Measurements from ENCODE around the gene DNAL4. TPM values are rescaled to one million over a fixed set of nuclear protein-coding genes. Genes with fewer than 3 reads are reported as not detected.

The DNAL4 gene
- total RNA-seq, 6 donors from 2014 or later = 14.7 to 23.7 (median 20.2) TPM

DNA sequence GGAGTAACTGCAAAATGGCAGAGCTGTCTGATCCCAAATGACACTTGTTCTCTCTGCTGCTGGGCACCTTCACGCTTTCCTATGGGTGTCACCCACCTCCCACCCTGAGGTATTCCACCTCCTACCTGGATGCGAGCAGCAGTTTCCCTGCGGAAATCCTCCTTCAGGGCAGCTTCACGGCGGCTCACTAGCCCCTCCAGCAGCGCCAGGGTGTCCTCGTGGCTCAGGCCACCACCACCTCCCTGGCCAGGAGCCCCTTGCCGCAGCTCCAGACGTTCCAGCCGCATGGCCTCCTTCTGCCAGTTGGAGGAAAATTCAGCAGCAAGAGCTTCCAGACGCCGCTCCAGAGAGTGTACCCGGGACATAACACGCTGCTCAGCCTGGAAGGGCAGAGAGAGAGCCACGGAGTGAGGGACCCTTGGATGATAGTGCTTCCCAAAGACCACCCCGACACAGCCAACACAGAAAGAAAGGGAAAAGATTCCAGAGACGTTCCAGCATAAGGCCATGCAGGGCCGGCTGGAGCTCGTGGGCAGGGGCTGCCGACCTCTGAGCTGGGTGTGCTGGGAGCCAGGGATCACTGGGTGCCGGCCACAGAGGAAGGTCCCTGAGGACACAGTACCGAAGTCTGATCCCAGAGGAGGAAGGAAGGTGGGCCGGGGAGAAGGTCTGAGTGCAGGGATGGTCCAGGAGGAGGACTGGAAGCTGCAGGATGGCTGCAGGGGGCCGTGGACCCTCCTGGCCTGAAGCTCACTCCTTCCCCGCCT, 51.6 kb downstream of the DNAL4 start:
- H3K4me3 ChIP-seq = no peak overlapping the region
- H3K27me3 ChIP-seq = no peaks in the 10 kb centered on the region
- no peaks in the 10 kb centered on the region for H3K9me3 ChIP-seq
- DNase-seq (no peak), ATAC-seq (ENCODE audit: low FRiP score in 2 of 2) (no peak)
- H3K27ac ChIP-seq = no peak overlapping the region
- WGBS, 2 donors = 95 to 96% methylated on average over 20 to 25 of the region's 25 CpGs
- H3K4me1 ChIP-seq = no peaks in the 10 kb centered on the region
- TF ChIP-seq, protein P1, sequence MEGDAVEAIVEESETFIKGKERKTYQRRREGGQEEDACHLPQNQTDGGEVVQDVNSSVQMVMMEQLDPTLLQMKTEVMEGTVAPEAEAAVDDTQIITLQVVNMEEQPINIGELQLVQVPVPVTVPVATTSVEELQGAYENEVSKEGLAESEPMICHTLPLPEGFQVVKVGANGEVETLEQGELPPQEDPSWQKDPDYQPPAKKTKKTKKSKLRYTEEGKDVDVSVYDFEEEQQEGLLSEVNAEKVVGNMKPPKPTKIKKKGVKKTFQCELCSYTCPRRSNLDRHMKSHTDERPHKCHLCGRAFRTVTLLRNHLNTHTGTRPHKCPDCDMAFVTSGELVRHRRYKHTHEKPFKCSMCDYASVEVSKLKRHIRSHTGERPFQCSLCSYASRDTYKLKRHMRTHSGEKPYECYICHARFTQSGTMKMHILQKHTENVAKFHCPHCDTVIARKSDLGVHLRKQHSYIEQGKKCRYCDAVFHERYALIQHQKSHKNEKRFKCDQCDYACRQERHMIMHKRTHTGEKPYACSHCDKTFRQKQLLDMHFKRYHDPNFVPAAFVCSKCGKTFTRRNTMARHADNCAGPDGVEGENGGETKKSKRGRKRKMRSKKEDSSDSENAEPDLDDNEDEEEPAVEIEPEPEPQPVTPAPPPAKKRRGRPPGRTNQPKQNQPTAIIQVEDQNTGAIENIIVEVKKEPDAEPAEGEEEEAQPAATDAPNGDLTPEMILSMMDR (IDR thresholded peaks at IDR 0.05) = no peak
- TF ChIP-seq EP300 (IDR thresholded peaks at IDR 0.05) (no peak), POLR2AphosphoS5 (IDR thresholded peaks at IDR 0.05) (no peak), POLR2A (IDR thresholded peaks at IDR 0.05) (no peak)
- peaks cover 84 to 100% (median 99%) of the 10 kb centered on the region in 4 donors for H3K36me3 ChIP-seq

DNA sequence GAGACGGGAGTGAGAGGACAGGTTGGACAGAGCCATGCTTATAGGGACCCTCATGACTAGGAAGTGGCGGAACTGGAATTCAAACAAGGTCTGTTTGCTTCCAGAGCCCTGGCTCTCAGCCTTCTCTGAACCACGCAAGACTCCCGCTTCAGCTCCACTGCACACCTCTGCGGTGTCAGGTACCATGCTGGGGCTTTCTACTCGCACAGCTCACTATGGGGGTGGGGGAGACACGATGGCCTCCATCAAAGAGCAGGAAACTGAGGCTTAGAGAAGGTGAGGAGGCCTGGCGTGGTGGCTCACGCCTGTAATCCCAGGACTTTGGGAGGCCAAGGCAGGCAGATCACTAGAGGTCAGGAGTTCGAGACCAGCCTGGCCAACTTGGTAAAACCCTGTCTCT, 52.4 kb downstream of the DNAL4 start:
- no peaks in the 10 kb centered on the region for H3K27me3 ChIP-seq
- TF ChIP-seq POLR2AphosphoS5 (IDR thresholded peaks at IDR 0.05) (no peak), POLR2A (IDR thresholded peaks at IDR 0.05) (no peak), EP300 (IDR thresholded peaks at IDR 0.05) (no peak)
- TF ChIP-seq, protein P1 (IDR thresholded peaks at IDR 0.05) = no peak
- ATAC-seq (ENCODE audit: low FRiP score in 2 of 2) (no peak), DNase-seq (no peak)
- no peak overlapping the region for H3K27ac ChIP-seq
- H3K9me3 ChIP-seq = no peaks in the 10 kb centered on the region
- no peak overlapping the region for H3K4me3 ChIP-seq
- 94 to 100% methylated on average over 6 to 10 of the region's 10 CpGs for WGBS, 2 donors
- peaks cover 81 to 100% (median 99%) of the 10 kb centered on the region in 4 donors for H3K36me3 ChIP-seq
- no peaks in the 10 kb centered on the region for H3K4me1 ChIP-seq

DNA sequence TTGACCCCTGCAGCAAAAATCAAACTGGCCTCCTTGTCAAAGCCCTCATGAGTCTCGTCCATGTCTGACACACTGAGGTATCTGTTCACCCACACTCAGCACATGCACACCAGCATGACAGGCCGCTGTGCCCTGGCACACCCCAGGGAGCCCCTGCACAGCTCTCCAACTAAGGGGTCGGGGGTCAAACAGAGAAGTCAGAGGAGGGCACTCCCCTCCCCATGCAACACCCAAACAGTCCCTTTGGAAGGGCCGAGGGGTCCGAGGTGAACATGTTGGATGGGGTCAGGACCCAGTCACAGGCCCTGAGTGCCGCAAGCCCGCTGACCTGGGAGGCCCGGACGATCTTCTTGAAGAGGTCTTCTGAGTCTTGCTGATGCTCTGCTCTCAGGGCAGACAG, 52.8 kb downstream of the DNAL4 start:
- no peak for ATAC-seq (ENCODE audit: low FRiP score in 2 of 2)
- H3K27ac ChIP-seq = peak overlapping the region in 2 of 4 donors; percentile 0 to 34
- H3K4me3 ChIP-seq = no peak overlapping the region
- TF ChIP-seq EP300 (IDR thresholded peaks at IDR 0.05) (no peak), POLR2A (IDR thresholded peaks at IDR 0.05) (no peak), POLR2AphosphoS5 (IDR thresholded peaks at IDR 0.05) (no peak)
- TF ChIP-seq, protein P1 (IDR thresholded peaks at IDR 0.05) = no peak
- no peak for DNase-seq
- peaks cover 0 to 1% (median 0%) of the 10 kb centered on the region in 4 donors for H3K4me1 ChIP-seq
- peaks cover 79 to 100% (median 99%) of the 10 kb centered on the region in 4 donors for H3K36me3 ChIP-seq
- no peaks in the 10 kb centered on the region for H3K9me3 ChIP-seq
- WGBS, 2 donors = 87 to 92% methylated on average over 3 to 9 of the region's 9 CpGs
- no peaks in the 10 kb centered on the region for H3K27me3 ChIP-seq

DNA sequence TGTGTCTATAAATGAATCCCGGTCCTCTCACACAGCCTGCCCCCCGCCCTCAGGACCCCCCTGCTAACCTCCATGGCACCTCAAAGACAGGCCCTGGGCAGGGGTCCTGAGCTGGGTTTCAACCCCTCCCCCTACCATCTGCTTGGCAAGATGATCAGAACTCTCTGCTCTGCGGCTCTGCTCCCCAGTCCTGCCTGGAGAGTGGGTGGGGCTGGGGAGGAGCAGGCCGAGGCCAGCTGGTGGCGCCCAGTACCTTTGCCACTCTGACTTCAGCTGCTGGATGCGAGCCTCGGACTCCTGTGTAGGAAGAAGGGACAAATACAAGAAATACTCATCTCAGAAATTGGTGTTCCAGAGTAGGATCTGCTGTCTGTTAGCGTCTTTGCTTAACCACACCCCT, 53.2 kb downstream of the DNAL4 start:
- no peaks in the 10 kb centered on the region for H3K27me3 ChIP-seq
- H3K36me3 ChIP-seq = peaks cover 76 to 100% (median 99%) of the 10 kb centered on the region in 4 donors
- H3K4me1 ChIP-seq = peaks cover 0 to 5% (median 3%) of the 10 kb centered on the region in 4 donors
- H3K4me3 ChIP-seq = no peak overlapping the region
- 83 to 85% methylated on average over 5 to 7 of the region's 8 CpGs for WGBS, 2 donors
- no peaks in the 10 kb centered on the region for H3K9me3 ChIP-seq
- DNase-seq = no peak
- peak overlapping the region in 2 of 4 donors; percentile 0 to 34 for H3K27ac ChIP-seq
- ATAC-seq (ENCODE audit: low FRiP score in 2 of 2) = no peak
- TF ChIP-seq POLR2AphosphoS5 (IDR thresholded peaks at IDR 0.05) (no peak), EP300 (IDR thresholded peaks at IDR 0.05) (no peak), POLR2A (IDR thresholded peaks at IDR 0.05) (no peak)
- TF ChIP-seq, protein P1 (IDR thresholded peaks at IDR 0.05) = no peak
